ENCODE results near the gene MAMDC2. TPM values are rescaled to one million over a fixed set of nuclear protein-coding genes. Genes with fewer than 3 reads are reported as not detected.

The MAMDC2 gene
- total RNA-seq, 2 experiments from 2014 or later = 0.12 TPM; not detected in 1

- Mint-ChIP-seq H3K27ac (no peak overlapping the region), H3K27me3 (peaks cover 16% of the 10 kb centered on the region), H3K36me3 (no peaks in the 10 kb centered on the region), H3K4me1 (peaks cover 5% of the 10 kb centered on the region), H3K4me3 (no peak overlapping the region), H3K9me3 (ENCODE audit: low read depth) (no peaks in the 10 kb centered on the region)
- ATAC-seq (no peak), DNase-seq (no peak)
- CTCF ChIA-PET = interaction anchor here (0.6 to 6.3 kb wide), 20 partner anchors 9 to 1026 kb away, joined by 3 to 74 read pairs (median 4); partner anchors contain the start of gene MAMDC2
Observed at GRCh38 chr9:70110194-70111041, 66.8 kb downstream of the MAMDC2 start.

GRCh38 chr9:70111042-70111602 lies 67.5 kb downstream of the MAMDC2 start:
- peaks cover 21% of the 10 kb centered on the region for H3K27me3 Mint-ChIP-seq
- CTCF ChIA-PET = interaction anchor here (0.7 to 6.3 kb wide), 24 partner anchors 8 to 1026 kb away, joined by 3 to 74 read pairs (median 4); partner anchors contain the start of gene MAMDC2
- H3K36me3 Mint-ChIP-seq = no peaks in the 10 kb centered on the region
- no peak overlapping the region for H3K4me3 Mint-ChIP-seq
- H3K27ac Mint-ChIP-seq = no peak overlapping the region
- H3K4me1 Mint-ChIP-seq = peaks cover 5% of the 10 kb centered on the region
- DNase-seq (peak; percentile 65), ATAC-seq (no peak)
- no peaks in the 10 kb centered on the region for H3K9me3 Mint-ChIP-seq (ENCODE audit: low read depth)

- no peaks in the 10 kb centered on the region for H3K9me3 Mint-ChIP-seq (ENCODE audit: low read depth)
- no peak overlapping the region for H3K27ac Mint-ChIP-seq
- no peak for DNase-seq
- peaks cover 20% of the 10 kb centered on the region for H3K27me3 Mint-ChIP-seq
- peaks cover 5% of the 10 kb centered on the region for H3K4me1 Mint-ChIP-seq
- H3K36me3 Mint-ChIP-seq = no peaks in the 10 kb centered on the region
- CTCF ChIA-PET = interaction anchor here (0.8 to 6.3 kb wide), 20 partner anchors 8 to 690 kb away, joined by 3 to 74 read pairs (median 4); partner anchors contain the start of gene MAMDC2
- ATAC-seq = no peak
- H3K4me3 Mint-ChIP-seq = no peak overlapping the region
Observed at GRCh38 chr9:70111641-70112236, 68.1 kb downstream of the MAMDC2 start.

GRCh38 chr9:70112981-70113380 lies 69.3 kb downstream of the MAMDC2 start:
- DNase-seq = no peak
- peaks cover 5% of the 10 kb centered on the region for H3K4me1 Mint-ChIP-seq
- no peak overlapping the region for H3K4me3 Mint-ChIP-seq
- CTCF ChIA-PET = interaction anchor here (0.7 to 6.3 kb wide), 11 partner anchors 10 to 691 kb away, joined by 3 to 74 read pairs (median 5); no protein-coding TSS in a partner anchor
- H3K9me3 Mint-ChIP-seq (ENCODE audit: low read depth) = no peaks in the 10 kb centered on the region
- H3K27me3 Mint-ChIP-seq = peaks cover 24% of the 10 kb centered on the region
- no peak for ATAC-seq
- H3K36me3 Mint-ChIP-seq = no peaks in the 10 kb centered on the region
- H3K27ac Mint-ChIP-seq = no peak overlapping the region

GRCh38 chr9:70113403-70114022 lies 69.9 kb downstream of the MAMDC2 start:
- Mint-ChIP-seq H3K4me3 (no peak overlapping the region), H3K27ac (no peak overlapping the region), H3K4me1 (peaks cover 5% of the 10 kb centered on the region), H3K36me3 (no peaks in the 10 kb centered on the region), H3K27me3 (peaks cover 27% of the 10 kb centered on the region), H3K9me3 (ENCODE audit: low read depth) (no peaks in the 10 kb centered on the region)
- DNase-seq = peak; percentile 48
- no peak for ATAC-seq
- CTCF ChIA-PET = interaction anchor here (0.7 to 6.3 kb wide), 12 partner anchors 10 to 692 kb away, joined by 3 to 74 read pairs (median 4); no protein-coding TSS in a partner anchor

GRCh38 chr9:70114898-70115297 lies 71.2 kb downstream of the MAMDC2 start:
- ATAC-seq (no peak), DNase-seq (no peak)
- Mint-ChIP-seq H3K36me3 (no peaks in the 10 kb centered on the region), H3K27ac (no peak overlapping the region), H3K4me3 (no peak overlapping the region), H3K27me3 (peaks cover 33% of the 10 kb centered on the region), H3K4me1 (peaks cover 5% of the 10 kb centered on the region), H3K9me3 (ENCODE audit: low read depth) (no peaks in the 10 kb centered on the region)
- CTCF ChIA-PET = interaction anchor here (6.3 kb wide), 1 partner anchor 142 kb away, joined by 74 read pairs; no protein-coding TSS in a partner anchor

- Mint-ChIP-seq H3K36me3 (no peaks in the 10 kb centered on the region), H3K4me1 (no peaks in the 10 kb centered on the region), H3K27ac (no peak overlapping the region), H3K27me3 (peaks cover 28% of the 10 kb centered on the region), H3K4me3 (no peak overlapping the region), H3K9me3 (ENCODE audit: low read depth) (no peaks in the 10 kb centered on the region)
- CTCF ChIA-PET = no interaction called here
- ATAC-seq (no peak), DNase-seq (no peak)
Observed at GRCh38 chr9:70117835-70118319, 74.2 kb downstream of the MAMDC2 start.

- DNase-seq = no peak
- H3K4me1 Mint-ChIP-seq = no peaks in the 10 kb centered on the region
- no peaks in the 10 kb centered on the region for H3K9me3 Mint-ChIP-seq (ENCODE audit: low read depth)
- peaks cover 26% of the 10 kb centered on the region for H3K27me3 Mint-ChIP-seq
- CTCF ChIA-PET = no interaction called here
- H3K27ac Mint-ChIP-seq = no peak overlapping the region
- no peaks in the 10 kb centered on the region for H3K36me3 Mint-ChIP-seq
- no peak overlapping the region for H3K4me3 Mint-ChIP-seq
- ATAC-seq = no peak
Observed at GRCh38 chr9:70119786-70120185, 76.1 kb downstream of the MAMDC2 start.

GRCh38 chr9:70120834-70121510 lies 77.3 kb downstream of the MAMDC2 start:
- Mint-ChIP-seq H3K9me3 (ENCODE audit: low read depth) (no peaks in the 10 kb centered on the region), H3K4me3 (no peak overlapping the region), H3K27me3 (peaks cover 20% of the 10 kb centered on the region), H3K36me3 (no peaks in the 10 kb centered on the region), H3K27ac (no peak overlapping the region), H3K4me1 (no peaks in the 10 kb centered on the region)
- no peak for DNase-seq
- no peak for ATAC-seq
- CTCF ChIA-PET = interaction anchor here (0.9 kb wide), 1 partner anchor 10 kb away, joined by 4 read pairs; no protein-coding TSS in a partner anchor

GRCh38 chr9:70121818-70122436 lies 78.3 kb downstream of the MAMDC2 start:
- no peaks in the 10 kb centered on the region for H3K9me3 Mint-ChIP-seq (ENCODE audit: low read depth)
- no peaks in the 10 kb centered on the region for H3K36me3 Mint-ChIP-seq
- DNase-seq (no peak), ATAC-seq (no peak)
- CTCF ChIA-PET = no interaction called here
- no peak overlapping the region for H3K27ac Mint-ChIP-seq
- H3K27me3 Mint-ChIP-seq = peaks cover 20% of the 10 kb centered on the region
- no peaks in the 10 kb centered on the region for H3K4me1 Mint-ChIP-seq
- no peak overlapping the region for H3K4me3 Mint-ChIP-seq

GRCh38 chr9:70123695-70124094 lies 80.0 kb downstream of the MAMDC2 start:
- H3K9me3 Mint-ChIP-seq (ENCODE audit: low read depth) = no peaks in the 10 kb centered on the region
- ATAC-seq (no peak), DNase-seq (no peak)
- no peak overlapping the region for H3K4me3 Mint-ChIP-seq
- peaks cover 10% of the 10 kb centered on the region for H3K27me3 Mint-ChIP-seq
- H3K36me3 Mint-ChIP-seq = no peaks in the 10 kb centered on the region
- CTCF ChIA-PET = no interaction called here
- no peaks in the 10 kb centered on the region for H3K4me1 Mint-ChIP-seq
- no peak overlapping the region for H3K27ac Mint-ChIP-seq

GRCh38 chr9:70125621-70126263 lies 82.1 kb downstream of the MAMDC2 start:
- Mint-ChIP-seq H3K27ac (no peak overlapping the region), H3K27me3 (peaks cover 2% of the 10 kb centered on the region)

More at GRCh38 chr9:70125621-70126263, 82.1 kb downstream of the MAMDC2 start:
- ATAC-seq (no peak), DNase-seq (no peak)
- H3K9me3 Mint-ChIP-seq (ENCODE audit: low read depth) = no peaks in the 10 kb centered on the region
- CTCF ChIA-PET = interaction anchor here (1.4 kb wide), 1 partner anchor 12 kb away, joined by 5 read pairs; no protein-coding TSS in a partner anchor
- no peaks in the 10 kb centered on the region for H3K36me3 Mint-ChIP-seq
- no peak overlapping the region for H3K4me3 Mint-ChIP-seq
- H3K4me1 Mint-ChIP-seq = no peaks in the 10 kb centered on the region
